Stomach (tissue), 4 donors: ENCODE measurements around the gene POU5F1.

Experiments used
- EP300 ChIP-seq: sonication (generic); formaldehyde crosslinking; IDR thresholded peaks from one replicate; pipeline ENCODE4 v1.6.1; 2017; ENCODE audit warnings: antibody characterized with exemption
- POLR2A ChIP-seq, 4 donors: fragments of 450-650 bp; IDR thresholded peaks; one replicate each; pipeline ENCODE4 v1.6.1; 2016; ENCODE audit warnings: antibody characterized with exemption in 4 of 4, control low read depth in 2 of 4, mild to moderate bottlenecking in 1 of 4, moderate library complexity in 1 of 4
- POLR2AphosphoS5 ChIP-seq, 3 donors: sonication (generic); formaldehyde crosslinking; IDR thresholded peaks; one replicate each; pipeline ENCODE4 v1.6.1; 2016; ENCODE audit warnings: antibody characterized with exemption in 3 of 3
- TF ChIP-seq, protein P1 (sequence below), 7 experiments: fragments of 450-650 bp in 4 of 7; fragments of 200-600 bp in 3 of 7; sonication (generic) in 3 of 7; IDR thresholded peaks; one replicate each; pipeline ENCODE4 v1.5.1; 2016 to 2019; ENCODE audit warnings: antibody characterized with exemption in 7 of 7, control low read depth in 2 of 7, mild to moderate bottlenecking in 1 of 7

DNA sequence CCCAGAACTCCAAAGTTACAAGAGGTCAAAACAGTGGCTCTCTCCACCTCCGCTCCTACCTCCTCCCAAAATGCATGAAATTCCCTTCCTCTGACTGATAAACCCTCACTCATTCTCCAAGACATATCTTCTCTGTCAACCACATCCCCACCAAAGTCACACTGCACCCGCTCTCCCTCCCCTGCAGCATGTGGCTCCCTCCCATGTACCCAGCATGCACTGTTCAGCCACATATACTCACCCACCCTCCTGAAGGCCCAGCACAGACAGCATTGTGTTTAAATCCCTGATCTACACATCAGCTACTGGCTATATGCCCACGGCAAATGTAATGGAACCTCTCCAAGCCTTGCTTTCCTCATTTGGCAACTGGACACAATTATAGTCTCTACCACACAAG lies 5.5 kb upstream of the POU5F1 start:
- TF ChIP-seq, protein P1, sequence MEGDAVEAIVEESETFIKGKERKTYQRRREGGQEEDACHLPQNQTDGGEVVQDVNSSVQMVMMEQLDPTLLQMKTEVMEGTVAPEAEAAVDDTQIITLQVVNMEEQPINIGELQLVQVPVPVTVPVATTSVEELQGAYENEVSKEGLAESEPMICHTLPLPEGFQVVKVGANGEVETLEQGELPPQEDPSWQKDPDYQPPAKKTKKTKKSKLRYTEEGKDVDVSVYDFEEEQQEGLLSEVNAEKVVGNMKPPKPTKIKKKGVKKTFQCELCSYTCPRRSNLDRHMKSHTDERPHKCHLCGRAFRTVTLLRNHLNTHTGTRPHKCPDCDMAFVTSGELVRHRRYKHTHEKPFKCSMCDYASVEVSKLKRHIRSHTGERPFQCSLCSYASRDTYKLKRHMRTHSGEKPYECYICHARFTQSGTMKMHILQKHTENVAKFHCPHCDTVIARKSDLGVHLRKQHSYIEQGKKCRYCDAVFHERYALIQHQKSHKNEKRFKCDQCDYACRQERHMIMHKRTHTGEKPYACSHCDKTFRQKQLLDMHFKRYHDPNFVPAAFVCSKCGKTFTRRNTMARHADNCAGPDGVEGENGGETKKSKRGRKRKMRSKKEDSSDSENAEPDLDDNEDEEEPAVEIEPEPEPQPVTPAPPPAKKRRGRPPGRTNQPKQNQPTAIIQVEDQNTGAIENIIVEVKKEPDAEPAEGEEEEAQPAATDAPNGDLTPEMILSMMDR (IDR thresholded peaks at IDR 0.05) = no peak
- TF ChIP-seq POLR2A (IDR thresholded peaks at IDR 0.05) (no peak), POLR2AphosphoS5 (IDR thresholded peaks at IDR 0.05) (no peak), EP300 (no peak)
